K562 (cell line): Measurements from ENCODE around the gene ST6GALNAC1. TPM values are rescaled to one million over a fixed set of nuclear protein-coding genes. Genes with fewer than 3 reads are reported as not detected.

Experiments used
- ATF2 ChIP-seq: sonication (generic); formaldehyde crosslinking; IDR thresholded peaks from 2 replicates; pipeline ENCODE4 v1.8.1; 2022; ENCODE audit warnings: missing genetic modification reagents
- CGGBP1 ChIP-seq: fragments of 250-450 bp; sonication (Bioruptor Pico); IDR thresholded peaks from 2 replicates; pipeline ENCODE4 v1.9.0; 2021; ENCODE audit warnings: mild to moderate bottlenecking
- CREB3L1 ChIP-seq: fragments of 450-650 bp; IDR thresholded peaks from 2 replicates; pipeline ENCODE4 v1.6.1; 2014; ENCODE audit warnings: low read depth, mild to moderate bottlenecking, moderate library complexity, borderline replicate concordance
- DMBX1 ChIP-seq: fragments of 250-450 bp; sonication (Bioruptor Pico); IDR thresholded peaks from 2 replicates; pipeline ENCODE4 v1.8.0; 2022; ENCODE audit warnings: inconsistent platforms, mild to moderate bottlenecking, moderate library complexity, borderline replicate concordance
- HDAC8 ChIP-seq: fragments of 450-650 bp; IDR thresholded peaks from 2 replicates; pipeline ENCODE4 v1.6.1; 2016; ENCODE audit warnings: mild to moderate bottlenecking, missing genetic modification characterization, moderate library complexity, missing compliant biosample characterization
- HIVEP1 ChIP-seq: fragments of 250-450 bp; sonication (Bioruptor Pico); IDR thresholded peaks from 2 replicates; pipeline ENCODE4 v1.4.0; 2020; ENCODE audit warnings: mild to moderate bottlenecking
- NONO ChIP-seq, 2 experiments: fragments of 200-400 bp in 1 of 2; fragments of 450-650 bp in 1 of 2; formaldehyde crosslinking in 1 of 2; IDR thresholded peaks; 2 replicates each; pipeline ENCODE4 v1.6.1; 2017; ENCODE audit warnings: low read depth in 2 of 2, mild to moderate bottlenecking in 2 of 2, moderate library complexity in 2 of 2, low read length in 1 of 2
- PBX2 ChIP-seq, 2 experiments: IDR thresholded peaks in 1 of 2; conservative IDR thresholded peaks in 1 of 2; 2 replicates each; pipeline ENCODE4 v1.6.1; 2016; ENCODE audit warnings: low read depth in 2 of 2, mild to moderate bottlenecking in 1 of 2, missing compliant biosample characterization in 1 of 2, missing genetic modification characterization in 1 of 2, moderate library complexity in 1 of 2
- SAP30 ChIP-seq: fragments of 200-600 bp; sonication (generic); IDR thresholded peaks from 2 replicates; pipeline ENCODE4 v1.6.1; 2012; ENCODE audit warnings: borderline replicate concordance, low read depth, mild to moderate bottlenecking, moderate library complexity, low read length, control low read depth, inconsistent platforms; ENCODE audit not compliant: insufficient read depth, poor library complexity, severe bottlenecking
- WHSC1 ChIP-seq: IDR thresholded peaks from one replicate; pipeline ENCODE4 v1.6.1; 2012; ENCODE audit warnings: low read length, control low read depth, inconsistent platforms
- ZFP36 ChIP-seq: fragments of 150-350 bp; IDR thresholded peaks from 2 replicates; pipeline ENCODE4 v1.6.1; 2018; ENCODE audit warnings: low read length, low read depth; ENCODE audit not compliant: partially characterized antibody
- ZNF174 ChIP-seq: fragments of 250-450 bp; sonication (Bioruptor Pico); IDR thresholded peaks from 2 replicates; pipeline ENCODE4 v1.4.0; 2020; ENCODE audit warnings: mild to moderate bottlenecking
- ZNF778 ChIP-seq: fragments of 450-650 bp; formaldehyde crosslinking; IDR thresholded peaks from 2 replicates; pipeline ENCODE4 v1.4.0; 2020; ENCODE audit warnings: mild to moderate bottlenecking, moderate library complexity
- polyA plus RNA-seq, 8 experiments: library from polyadenylated mRNA; depleted of rRNA in 4 of 8; stranded (reverse) in 5 of 8; unstranded in 3 of 8; fragments of >200 nt; fragmentation: Nextera tagmentation in 2 of 8; fragmentation: Illumina TruSeq in 1 of 8; extraction: Ambion mirVana in 2 of 8; extraction: Trizol in 1 of 8; gene quantifications; 2 replicates each; pipeline versions ENCODE4 v1.2.1 to v1.2.3, GENCODE V29; 2011 to 2014; ENCODE audit warnings: inconsistent platforms in 1 of 8, missing spikeins in 1 of 8
- total RNA-seq, 7 experiments: library from RNA; depleted of rRNA in 6 of 7; stranded (reverse); fragments of >200 nt in 6 of 7; fragmentation: Illumina TruSeq in 2 of 7; extraction: Trizol in 2 of 7; gene quantifications; 2 replicates each; pipeline versions ENCODE4 v1.2.1 to v1.2.3, GENCODE V29; 2011 to 2021; ENCODE audit warnings: low replicate concordance in 1 of 7
- TF ChIP-seq, protein P1 (sequence below), 3 experiments: fragments of 200-800 bp in 1 of 3; fragments of 250-450 bp in 1 of 3; fragments of 450-650 bp in 1 of 3; sonication (Bioruptor Pico) in 1 of 3; sonication (Bioruptor generic) in 1 of 3; formaldehyde crosslinking in 1 of 3; IDR thresholded peaks; 2 replicates each; pipeline versions ENCODE4 v1.6.1 to v1.8.0; 2016 to 2022; ENCODE audit warnings: mild to moderate bottlenecking in 2 of 3, missing genetic modification characterization in 2 of 3, missing compliant biosample characterization in 1 of 3, moderate library complexity in 1 of 3
- TF ChIP-seq, protein P2 (sequence below), 3 experiments: fragments of 200-800 bp in 1 of 3; sonication (Bioruptor generic) in 1 of 3; sonication (generic) in 1 of 3; formaldehyde crosslinking in 1 of 3; IDR thresholded peaks; 2 replicates each; pipeline versions ENCODE4 v1.6.1 to v1.8.0; 2016 to 2022; ENCODE audit warnings: mild to moderate bottlenecking in 2 of 3, missing compliant biosample characterization in 2 of 3, missing genetic modification characterization in 2 of 3, missing genetic modification reagents in 1 of 3

ST6GALNAC1 gene
- total and polyA plus RNA-seq, 9 of the 15 experiments (the other 6 are each of a cell fraction or from before 2014, with no cell fraction given), result 20.6 to 68.4 (median 50.5) TPM

GRCh38 chr17:76577876-76578275 is 65.7 kb downstream of the ST6GALNAC1 start (continued):
- TF ChIP-seq, protein P1, sequence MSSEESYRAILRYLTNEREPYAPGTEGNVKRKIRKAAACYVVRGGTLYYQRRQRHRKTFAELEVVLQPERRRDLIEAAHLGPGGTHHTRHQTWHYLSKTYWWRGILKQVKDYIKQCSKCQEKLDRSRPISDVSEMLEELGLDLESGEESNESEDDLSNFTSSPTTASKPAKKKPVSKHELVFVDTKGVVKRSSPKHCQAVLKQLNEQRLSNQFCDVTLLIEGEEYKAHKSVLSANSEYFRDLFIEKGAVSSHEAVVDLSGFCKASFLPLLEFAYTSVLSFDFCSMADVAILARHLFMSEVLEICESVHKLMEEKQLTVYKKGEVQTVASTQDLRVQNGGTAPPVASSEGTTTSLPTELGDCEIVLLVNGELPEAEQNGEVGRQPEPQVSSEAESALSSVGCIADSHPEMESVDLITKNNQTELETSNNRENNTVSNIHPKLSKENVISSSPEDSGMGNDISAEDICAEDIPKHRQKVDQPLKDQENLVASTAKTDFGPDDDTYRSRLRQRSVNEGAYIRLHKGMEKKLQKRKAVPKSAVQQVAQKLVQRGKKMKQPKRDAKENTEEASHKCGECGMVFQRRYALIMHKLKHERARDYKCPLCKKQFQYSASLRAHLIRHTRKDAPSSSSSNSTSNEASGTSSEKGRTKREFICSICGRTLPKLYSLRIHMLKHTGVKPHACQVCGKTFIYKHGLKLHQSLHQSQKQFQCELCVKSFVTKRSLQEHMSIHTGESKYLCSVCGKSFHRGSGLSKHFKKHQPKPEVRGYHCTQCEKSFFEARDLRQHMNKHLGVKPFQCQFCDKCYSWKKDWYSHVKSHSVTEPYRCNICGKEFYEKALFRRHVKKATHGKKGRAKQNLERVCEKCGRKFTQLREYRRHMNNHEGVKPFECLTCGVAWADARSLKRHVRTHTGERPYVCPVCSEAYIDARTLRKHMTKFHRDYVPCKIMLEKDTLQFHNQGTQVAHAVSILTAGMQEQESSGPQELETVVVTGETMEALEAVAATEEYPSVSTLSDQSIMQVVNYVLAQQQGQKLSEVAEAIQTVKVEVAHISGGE (CRISPR knock-in tag; IDR thresholded peaks at IDR 0.05), result no peak
- TF ChIP-seq PBX2 (CRISPR knock-in tag; IDR thresholded peaks at IDR 0.05; ENCODE audit: low read depth) (no peak), PBX2 (tag; conservative IDR thresholded peaks at IDR 0.05; ENCODE audit: low read depth) (no peak), ATF2 (CRISPR knock-in tag) (no peak), ZNF778 (no peak), DMBX1 (CRISPR knock-in tag) (no peak), CGGBP1 (CRISPR knock-in tag) (no peak), ZNF174 (CRISPR knock-in tag) (no peak), HIVEP1 (CRISPR knock-in tag) (no peak), CREB3L1 (peak; percentile 38; the same call in 1 of the 2 replicates), ZFP36 (no peak), WHSC1 (no peak), HDAC8 (tag) (no peak), NONO (IDR thresholded peaks at IDR 0.05; ENCODE audit: low read depth in 2 of 2, low read length in 1 of 2) (no peak), SAP30 (no peak)
- TF ChIP-seq, protein P2, sequence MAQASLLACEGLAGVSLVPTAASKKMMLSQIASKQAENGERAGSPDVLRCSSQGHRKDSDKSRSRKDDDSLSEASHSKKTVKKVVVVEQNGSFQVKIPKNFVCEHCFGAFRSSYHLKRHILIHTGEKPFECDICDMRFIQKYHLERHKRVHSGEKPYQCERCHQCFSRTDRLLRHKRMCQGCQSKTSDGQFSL (CRISPR knock-in tag; IDR thresholded peaks at IDR 0.05), result no peak
- TF ChIP-seq, protein P2 (tag; IDR thresholded peaks at IDR 0.05), result no peak
